Naive thymus-derived CD8-positive, alpha-beta T cell (primary cell): ENCODE data around the gene OLFM2. TPM values are rescaled to one million over a fixed set of nuclear protein-coding genes. Genes with fewer than 3 reads are reported as not detected.

Experiments
- ATAC-seq, 2 donors: fragments of 150-1000 bp; cut with Tn5 transposase in 1 of 2; sonication (Bioruptor Pico), chemical (Tn5 transposase) in 1 of 2; 1 replicate in 1 of 2; 2 replicates in 1 of 2; pipeline ENCODE4 v1.10.0; 2021; ENCODE audit warnings: mild to moderate bottlenecking in 2 of 2, moderate library complexity in 2 of 2
- POLR2A ChIA-PET: fragments of 350-600 bp; sonication (Branson Sonifier 250); formaldehyde crosslinking; loops from one replicate; lab custom pipeline; 2021; ENCODE audit warnings: antibody characterized with exemption; lab: Charles Lee
- DNase-seq, 10 donors: peaks; one replicate each; pipeline versions ENCODE4 v3.0.0 to v3.0.0-alpha.2; 2020 to 2022
- H3K27ac Mint-ChIP-seq, 10 donors: one replicate each; pipeline ENCODE4 v1.8.0; 2020 to 2022; ENCODE audit warnings: mild to moderate bottlenecking in 10 of 10, mixed read lengths in 10 of 10, moderate library complexity in 4 of 10, inconsistent platforms in 1 of 10
- H3K27me3 Mint-ChIP-seq, 5 donors: one replicate each; pipeline ENCODE4 v1.8.0; 2021 to 2022; ENCODE audit warnings: mixed read lengths in 5 of 5
- H3K36me3 Mint-ChIP-seq, 3 donors: one replicate each; pipeline ENCODE4 v1.8.0; 2020 to 2022; ENCODE audit warnings: mixed read lengths in 3 of 3, mild to moderate bottlenecking in 2 of 3, inconsistent platforms in 1 of 3
- H3K4me1 Mint-ChIP-seq, 4 donors: one replicate each; pipeline ENCODE4 v1.8.0; 2021 to 2022; ENCODE audit warnings: mixed read lengths in 4 of 4
- H3K4me3 Mint-ChIP-seq, 10 donors: one replicate each; pipeline ENCODE4 v1.8.0; 2020 to 2022; ENCODE audit warnings: mild to moderate bottlenecking in 10 of 10, mixed read lengths in 10 of 10, moderate library complexity in 6 of 10, inconsistent platforms in 1 of 10
- H3K9me3 Mint-ChIP-seq, 9 donors: one replicate each; pipeline ENCODE4 v1.8.0; 2020 to 2022; ENCODE audit warnings: mixed read lengths in 9 of 9, mild to moderate bottlenecking in 3 of 9, inconsistent platforms in 1 of 9, moderate library complexity in 1 of 9
- polyA plus RNA-seq, 3 donors: library from polyadenylated mRNA; unstranded; fragments of 300-500 nt; fragmentation: Illumina TruSeq; gene quantifications; one replicate each; pipeline ENCODE4 v1.2.3, GENCODE V29; 2021
- total RNA-seq, 8 experiments: library from RNA in 2 of 8; stranded (reverse) in 2 of 8; gene quantifications; one replicate each; pipeline ENCODE4 v1.2.3 and lab custom pipeline; 2021 to 2026

OLFM2 gene
- total and polyA plus RNA-seq, 5 experiments from 2014 or later = 6.1 to 14.8 (median 12.8) TPM

GRCh38 chr19:9891609-9892373 lies 44.5 kb downstream of the OLFM2 start:
- Mint-ChIP-seq H3K27ac (peak overlapping the region in 1 of 10 donors; percentile 14), H3K9me3 (peaks cover 0 to 2% (median 0%) of the 10 kb centered on the region in 9 donors), H3K4me1 (peaks cover 0 to 5% (median 0%) of the 10 kb centered on the region in 4 donors), H3K27me3 (peaks cover 0 to 3% (median 0%) of the 10 kb centered on the region in 5 donors), H3K36me3 (no peaks in the 10 kb centered on the region), H3K4me3 (no peak overlapping the region)
- ATAC-seq (no peak), DNase-seq (no peak)
- POLR2A ChIA-PET = no interaction called here

- POLR2A ChIA-PET = no interaction called here
- peaks cover 0 to 5% (median 1%) of the 10 kb centered on the region in 4 donors for H3K4me1 Mint-ChIP-seq
- peaks cover 0 to 2% (median 0%) of the 10 kb centered on the region in 9 donors for H3K9me3 Mint-ChIP-seq
- no peaks in the 10 kb centered on the region for H3K36me3 Mint-ChIP-seq
- peaks cover 0 to 3% (median 0%) of the 10 kb centered on the region in 5 donors for H3K27me3 Mint-ChIP-seq
- ATAC-seq (no peak), DNase-seq (no peak)
- peak overlapping the region in 1 of 10 donors; percentile 72 for H3K27ac Mint-ChIP-seq
- no peak overlapping the region for H3K4me3 Mint-ChIP-seq
Measured at GRCh38 chr19:9885077-9885552, 51.2 kb downstream of the OLFM2 start.

GRCh38 chr19:9883764-9884163 lies 52.6 kb downstream of the OLFM2 start:
- DNase-seq (no peak), ATAC-seq (no peak)
- POLR2A ChIA-PET = no interaction called here
- no peaks in the 10 kb centered on the region for H3K9me3 Mint-ChIP-seq
- H3K36me3 Mint-ChIP-seq = no peaks in the 10 kb centered on the region
- peaks cover 0 to 3% (median 0%) of the 10 kb centered on the region in 5 donors for H3K27me3 Mint-ChIP-seq
- H3K27ac Mint-ChIP-seq = no peak overlapping the region
- no peak overlapping the region for H3K4me3 Mint-ChIP-seq
- peaks cover 0 to 5% (median under 1%) of the 10 kb centered on the region in 4 donors for H3K4me1 Mint-ChIP-seq

GRCh38 chr19:9883231-9883758 lies 53.0 kb downstream of the OLFM2 start:
- Mint-ChIP-seq H3K9me3 (no peaks in the 10 kb centered on the region), H3K27ac (no peak overlapping the region), H3K4me1 (peaks cover 0 to 5% (median under 1%) of the 10 kb centered on the region in 4 donors), H3K4me3 (no peak overlapping the region), H3K27me3 (peaks cover 0 to 3% (median 0%) of the 10 kb centered on the region in 5 donors), H3K36me3 (no peaks in the 10 kb centered on the region)
- POLR2A ChIA-PET = no interaction called here
- ATAC-seq = no peak
- DNase-seq = no peak

DNA sequence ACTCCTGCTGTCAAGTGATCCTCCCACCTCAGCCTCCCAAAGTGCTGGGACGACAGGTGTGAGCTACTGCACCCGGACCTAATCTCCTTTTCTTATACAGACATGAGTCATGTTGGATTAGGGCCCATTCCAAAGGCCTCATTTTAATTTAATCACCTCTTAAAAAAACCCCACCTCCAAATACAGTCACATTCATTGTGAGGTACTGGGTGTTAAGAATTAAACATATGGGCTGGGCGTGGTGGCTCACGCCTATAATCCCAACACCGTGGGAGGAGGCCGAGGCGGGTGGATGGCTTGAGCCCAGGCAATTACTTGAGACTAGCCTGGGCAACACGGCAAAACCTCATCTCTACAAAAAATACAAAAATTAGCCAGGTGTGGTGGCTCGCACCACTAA lies 54.6 kb downstream of the OLFM2 start:
- H3K4me1 Mint-ChIP-seq = peaks cover 0 to 5% (median under 1%) of the 10 kb centered on the region in 4 donors
- H3K27ac Mint-ChIP-seq = peak overlapping the region in 1 of 10 donors; percentile 51
- POLR2A ChIA-PET = no interaction called here
- no peak overlapping the region for H3K4me3 Mint-ChIP-seq
- H3K9me3 Mint-ChIP-seq = no peaks in the 10 kb centered on the region
- ATAC-seq = no peak
- DNase-seq = no peak
- no peaks in the 10 kb centered on the region for H3K36me3 Mint-ChIP-seq
- peaks cover 0 to 1% (median 0%) of the 10 kb centered on the region in 5 donors for H3K27me3 Mint-ChIP-seq

GRCh38 chr19:9878511-9879196 lies 57.7 kb downstream of the OLFM2 start:
- ATAC-seq = no peak
- peak overlapping the region in 1 of 10 donors; percentile 65 for H3K27ac Mint-ChIP-seq
- no peaks in the 10 kb centered on the region for H3K9me3 Mint-ChIP-seq
- H3K27me3 Mint-ChIP-seq = no peaks in the 10 kb centered on the region
- H3K4me1 Mint-ChIP-seq = peaks cover 0 to 1% (median 0%) of the 10 kb centered on the region in 4 donors
- H3K4me3 Mint-ChIP-seq = no peak overlapping the region
- POLR2A ChIA-PET = no interaction called here
- no peak for DNase-seq
- no peaks in the 10 kb centered on the region for H3K36me3 Mint-ChIP-seq

DNA sequence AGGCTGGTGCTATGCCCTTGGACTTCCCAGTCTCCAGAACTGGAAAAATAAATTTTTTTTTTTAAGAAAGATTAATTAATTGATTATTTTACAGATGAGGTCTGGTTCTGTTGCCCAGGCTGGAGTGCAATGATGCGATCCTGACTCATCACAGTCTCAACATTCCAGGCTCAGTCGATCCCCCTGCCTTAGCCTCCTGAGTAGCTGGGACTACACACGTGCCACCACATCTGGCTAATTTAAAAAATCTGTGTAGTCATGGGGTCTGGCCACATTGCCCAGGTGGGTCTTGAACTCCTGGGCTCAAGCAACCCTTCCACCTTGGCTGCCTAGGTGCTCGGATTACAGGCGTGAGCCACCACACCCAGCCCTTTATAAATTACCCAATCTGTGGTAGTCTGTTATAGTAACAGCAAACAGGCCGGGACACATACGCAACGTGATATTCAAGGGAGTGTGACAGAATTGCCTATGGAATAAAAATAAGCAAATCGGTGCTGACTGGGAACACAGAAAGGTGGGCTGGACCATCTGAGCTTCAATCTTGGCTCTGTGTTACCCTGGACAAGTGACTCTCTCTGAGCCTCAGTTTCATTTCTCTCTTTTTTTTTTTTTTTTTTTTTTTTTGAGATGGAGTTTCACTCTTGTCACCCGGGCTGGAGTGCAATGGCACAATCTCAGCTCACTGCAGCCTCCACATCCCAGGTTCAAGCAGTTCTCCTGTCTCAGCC lies 58.4 kb downstream of the OLFM2 start:
- Mint-ChIP-seq H3K36me3 (no peaks in the 10 kb centered on the region), H3K4me1 (peaks cover 0 to 1% (median 0%) of the 10 kb centered on the region in 4 donors), H3K4me3 (no peak overlapping the region), H3K27ac (no peak overlapping the region), H3K27me3 (no peaks in the 10 kb centered on the region), H3K9me3 (no peaks in the 10 kb centered on the region)
- ATAC-seq = no peak
- POLR2A ChIA-PET = interaction anchor here (0.7 kb wide), 1 partner anchor 42 kb away, joined by 3 read pairs; no protein-coding TSS in a partner anchor
- no peak for DNase-seq

- POLR2A ChIA-PET = no interaction called here
- Mint-ChIP-seq H3K9me3 (no peaks in the 10 kb centered on the region), H3K36me3 (no peaks in the 10 kb centered on the region), H3K27me3 (no peaks in the 10 kb centered on the region), H3K4me3 (no peak overlapping the region), H3K27ac (peak overlapping the region in 2 of 10 donors; percentile 14 to 55), H3K4me1 (peaks cover 0 to 3% (median under 1%) of the 10 kb centered on the region in 4 donors)
- no peak for DNase-seq
- no peak for ATAC-seq
Measured at GRCh38 chr19:9875796-9876195, 60.5 kb downstream of the OLFM2 start.

DNA sequence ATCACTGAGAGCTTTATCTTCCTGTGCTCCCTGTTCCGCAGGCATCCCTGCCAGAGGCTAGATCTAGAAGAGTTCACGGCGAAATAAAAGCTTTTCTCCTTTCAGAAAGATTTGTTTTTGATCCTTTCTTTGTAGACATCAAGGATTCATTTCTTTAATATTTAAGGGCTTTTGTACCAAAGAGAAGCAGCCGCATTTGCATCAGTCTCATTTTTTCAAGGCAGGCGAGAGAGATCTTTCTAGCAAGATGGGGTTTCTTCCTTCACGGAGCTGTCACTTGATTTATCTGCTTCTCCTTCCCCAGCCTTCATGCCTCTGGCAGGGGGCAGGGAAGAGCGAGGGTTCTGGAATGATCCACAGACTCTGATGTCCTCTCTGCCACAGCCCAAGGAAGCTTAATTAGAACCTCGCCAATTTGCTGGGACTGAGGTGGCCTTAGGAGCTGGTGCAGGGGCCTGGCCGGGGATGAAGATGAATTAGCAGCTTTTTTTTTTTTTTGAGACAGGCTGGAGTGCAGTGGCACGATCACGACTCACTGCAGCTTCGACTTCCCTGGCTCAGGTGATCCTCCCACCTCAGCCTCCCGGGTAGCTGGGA lies 61.2 kb downstream of the OLFM2 start:
- ATAC-seq (no peak), DNase-seq (no peak)
- Mint-ChIP-seq H3K9me3 (no peaks in the 10 kb centered on the region), H3K27me3 (no peaks in the 10 kb centered on the region), H3K4me3 (no peak overlapping the region), H3K27ac (peak overlapping the region in 1 of 10 donors; percentile 55), H3K36me3 (peaks cover 0 to 4% (median 0%) of the 10 kb centered on the region in 3 donors), H3K4me1 (peaks cover 0 to 4% (median under 1%) of the 10 kb centered on the region in 4 donors)
- POLR2A ChIA-PET = interaction anchor here (0.6 kb wide), 1 partner anchor 17 kb away, joined by 3 read pairs; no protein-coding TSS in a partner anchor

DNA sequence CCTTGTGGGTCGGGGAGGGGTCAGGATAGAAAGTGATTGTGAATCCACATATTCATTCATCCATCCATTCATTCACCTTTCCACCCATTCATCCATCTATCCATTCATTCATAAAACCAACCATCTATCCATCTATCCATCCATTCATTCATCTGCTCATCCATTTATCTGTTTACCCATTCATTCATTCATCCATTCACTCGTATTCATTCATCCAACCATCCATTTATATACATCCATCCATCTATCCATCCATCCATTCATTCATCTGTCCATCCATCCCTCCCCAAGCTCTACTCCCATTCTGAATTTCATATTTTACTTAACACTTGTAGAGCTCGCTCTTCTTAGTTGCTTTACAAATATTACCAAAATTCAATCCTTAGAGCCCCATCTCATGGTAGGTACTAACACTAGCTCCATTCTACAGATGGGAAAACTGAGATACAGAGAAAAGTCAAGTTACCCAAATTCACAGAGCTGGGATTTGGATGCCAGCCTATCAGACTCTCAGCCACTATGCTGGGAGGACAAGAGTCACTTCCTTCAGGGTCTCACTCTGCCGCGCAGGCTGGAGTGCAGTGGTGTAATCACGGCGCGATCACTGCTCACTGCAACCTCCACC lies 63.6 kb downstream of the OLFM2 start:
- Mint-ChIP-seq H3K9me3 (no peaks in the 10 kb centered on the region), H3K27ac (peak overlapping the region in 3 of 10 donors; percentile 11 to 48 (median 20)), H3K4me3 (no peak overlapping the region), H3K36me3 (peaks cover 0 to 5% (median 0%) of the 10 kb centered on the region in 3 donors), H3K4me1 (peaks cover 0 to 6% (median 0%) of the 10 kb centered on the region in 4 donors), H3K27me3 (no peaks in the 10 kb centered on the region)
- DNase-seq (no peak), ATAC-seq (no peak)
- POLR2A ChIA-PET = no interaction called here

GRCh38 chr19:9871626-9872338 lies 64.5 kb downstream of the OLFM2 start:
- H3K27ac Mint-ChIP-seq = peak overlapping the region in 1 of 10 donors; percentile 43
- peaks cover under 1 to 14% (median 3%) of the 10 kb centered on the region in 4 donors for H3K4me1 Mint-ChIP-seq
- no peaks in the 10 kb centered on the region for H3K9me3 Mint-ChIP-seq
- no peak overlapping the region for H3K4me3 Mint-ChIP-seq
- peaks cover 0 to 5% (median 0%) of the 10 kb centered on the region in 3 donors for H3K36me3 Mint-ChIP-seq
- H3K27me3 Mint-ChIP-seq = no peaks in the 10 kb centered on the region
- no peak for ATAC-seq
- POLR2A ChIA-PET = interaction anchor here (0.7 kb wide), 1 partner anchor 552 kb away, joined by 4 read pairs; no protein-coding TSS in a partner anchor
- no peak for DNase-seq
